H1 (cell line): ENCODE data around the gene SH3TC2. TPM values are rescaled to one million over a fixed set of nuclear protein-coding genes. Genes with fewer than 3 reads are reported as not detected.

Experiments used
- CTCF ChIA-PET: fragments of 300-600 bp; sonication (Branson Sonifier 250); formaldehyde crosslinking; loops from one replicate; lab custom pipeline; 2021; ENCODE audit not compliant: partially characterized antibody; lab: Charles Lee
- POLR2A ChIA-PET: fragments of 300-600 bp; sonication (Branson Sonifier 250); formaldehyde crosslinking; loops from one replicate; lab custom pipeline; 2021; ENCODE audit warnings: inconsistent platforms; ENCODE audit not compliant: partially characterized antibody; lab: Charles Lee
- DNase-seq, 2 experiments: peaks; one replicate each; pipeline versions ENCODE4 v3.0.0 to v3.0.0-alpha.2; 2010 to 2022; ENCODE audit warnings: low spot score in 2 of 2, low read depth in 1 of 2, mixed read lengths in 1 of 2
- FAIRE-seq: peaks from 2 replicates; lab custom pipeline; 2011; peaks lifted over from hg19 to GRCh38; lab: Jason Lieb, UNC
- H2AFZ ChIP-seq: 2 replicates; pipeline ENCODE4 v1.8.1; 2012; ENCODE audit warnings: low read length, inconsistent platforms
- H2AK5ac ChIP-seq: 2 replicates; pipeline ENCODE4 v1.6.1; 2013; ENCODE audit warnings: low read depth, low read length
- H2BK120ac ChIP-seq: replicated peaks from 2 replicates; pipeline ENCODE3; 2013; ENCODE audit warnings: low read depth, low read length, inconsistent platforms
- H2BK12ac ChIP-seq: 2 replicates; pipeline ENCODE4 v1.6.1; 2013; ENCODE audit warnings: low read depth, low read length
- H2BK15ac ChIP-seq: 2 replicates; pipeline ENCODE4 v1.6.1; 2013; ENCODE audit warnings: low read length
- H2BK20ac ChIP-seq: 2 replicates; pipeline ENCODE4 v1.6.1; 2013; ENCODE audit warnings: low read length
- H2BK5ac ChIP-seq: 2 replicates; pipeline ENCODE4 v1.6.1; 2013; ENCODE audit warnings: low read depth, low read length
- H3K14ac ChIP-seq: 2 replicates; pipeline ENCODE4 v1.6.1; 2013; ENCODE audit warnings: inconsistent platforms; ENCODE audit not compliant: insufficient read length
- H3K18ac ChIP-seq: 2 replicates; pipeline ENCODE4 v1.6.1; 2013; ENCODE audit warnings: low read length; ENCODE audit errors: extremely low read depth
- H3K23ac ChIP-seq: 2 replicates; pipeline ENCODE4 v1.6.1; 2013; ENCODE audit warnings: inconsistent platforms; ENCODE audit not compliant: insufficient read length
- H3K23me2 ChIP-seq: 2 replicates; pipeline ENCODE4 v1.6.1; 2013; ENCODE audit warnings: low read depth, low read length
- H3K27ac ChIP-seq: 2 replicates; pipeline ENCODE4 v1.6.1; 2011; ENCODE audit warnings: low read depth, low read length, inconsistent platforms
- H3K27me3 ChIP-seq, 4 experiments: replicated peaks in 1 of 4; 1 replicate in 1 of 4; 2 replicates in 3 of 4; pipeline versions ENCODE4 v1.6.1 to v1.8.1; 2011 to 2013; ENCODE audit warnings: low read length in 3 of 4, mild to moderate bottlenecking in 3 of 4, inconsistent platforms in 2 of 4, mixed read lengths in 2 of 4, moderate library complexity in 1 of 4; ENCODE audit not compliant: control insufficient read depth in 3 of 4, insufficient read depth in 3 of 4; ENCODE audit errors: extremely low read depth in 1 of 4
- H3K36me3 ChIP-seq, 4 experiments: 2 replicates each; pipeline versions ENCODE4 v1.6.1 to v1.8.1; 2011 to 2013; ENCODE audit warnings: mild to moderate bottlenecking in 4 of 4, low read length in 3 of 4, moderate library complexity in 2 of 4, control low read depth in 1 of 4, inconsistent platforms in 1 of 4; ENCODE audit not compliant: insufficient read depth in 4 of 4, control insufficient read depth in 2 of 4
- H3K4ac ChIP-seq: replicated peaks from 2 replicates; pipeline ENCODE3; 2013; ENCODE audit warnings: low read length, low read depth, mixed read lengths, inconsistent platforms; ENCODE audit not compliant: insufficient read length
- H3K4me1 ChIP-seq, 4 experiments: replicated peaks in 1 of 4; 1 replicate in 1 of 4; 2 replicates in 3 of 4; pipeline versions ENCODE4 v1.6.1 to v1.8.1; 2011 to 2013; ENCODE audit warnings: low read length in 3 of 4, inconsistent platforms in 2 of 4, mixed read lengths in 1 of 4; ENCODE audit not compliant: insufficient read depth in 4 of 4, control insufficient read depth in 3 of 4
- H3K4me2 ChIP-seq, 2 experiments: 2 replicates each; pipeline versions ENCODE4 v1.6.1 to v1.8.1; 2011 to 2013; ENCODE audit warnings: low read depth in 2 of 2, low read length in 2 of 2, control low read depth in 1 of 2, inconsistent platforms in 1 of 2, mild to moderate bottlenecking in 1 of 2; ENCODE audit not compliant: insufficient read depth in 1 of 2
- H3K4me3 ChIP-seq, 4 experiments: fragments of 200-600, 300-600 bp in 1 of 4; sonication (generic), shearing (Covaris generic), sonication (Bioruptor Twin) in 1 of 4; 2 replicates each; pipeline versions ENCODE4 v1.5.1 to v1.8.1; 2011 to 2016; ENCODE audit warnings: low read length in 4 of 4, low read depth in 3 of 4, control low read depth in 2 of 4, inconsistent platforms in 2 of 4, mild to moderate bottlenecking in 2 of 4, mixed read lengths in 1 of 4, moderate library complexity in 1 of 4; ENCODE audit not compliant: insufficient read depth in 2 of 4; ENCODE audit errors: extremely low read depth in 1 of 4
- H3K56ac ChIP-seq: replicated peaks from 2 replicates; pipeline ENCODE3; 2013; ENCODE audit warnings: low read depth, mild to moderate bottlenecking, mixed read lengths, low read length, inconsistent platforms; ENCODE audit not compliant: insufficient read length
- H3K79me1 ChIP-seq: 2 replicates; pipeline ENCODE4 v1.6.1; 2013; ENCODE audit warnings: low read depth, low read length, control low read depth
- H3K79me2 ChIP-seq, 2 experiments: 2 replicates each; pipeline versions ENCODE4 v1.6.1 to v1.8.1; 2012 to 2013; ENCODE audit warnings: low read length in 2 of 2, mild to moderate bottlenecking in 2 of 2, inconsistent platforms in 1 of 2; ENCODE audit not compliant: insufficient read depth in 2 of 2, control insufficient read depth in 1 of 2
- H3K9ac ChIP-seq, 4 experiments: replicated peaks in 1 of 4; 1 replicate in 1 of 4; 2 replicates in 3 of 4; pipeline versions ENCODE4 v1.6.1 to v1.8.1; 2011 to 2013; ENCODE audit warnings: low read depth in 3 of 4, low read length in 3 of 4, control low read depth in 2 of 4, mild to moderate bottlenecking in 2 of 4, moderate library complexity in 2 of 4, inconsistent platforms in 1 of 4; ENCODE audit errors: extremely low read depth in 1 of 4
- H3K9me3 ChIP-seq, 2 experiments: 2 replicates each; pipeline versions ENCODE4 v1.6.1 to v1.8.1; 2012 to 2013; ENCODE audit warnings: mild to moderate bottlenecking in 2 of 2, moderate library complexity in 2 of 2, control low read depth in 1 of 2, inconsistent platforms in 1 of 2, low read depth in 1 of 2, low read length in 1 of 2, mixed read lengths in 1 of 2; ENCODE audit not compliant: insufficient read depth in 2 of 2
- H4K20me1 ChIP-seq, 2 experiments: replicated peaks in 1 of 2; 2 replicates each; pipeline versions ENCODE3 to v1.8.1; 2011 to 2013; ENCODE audit warnings: inconsistent platforms in 2 of 2, low read length in 2 of 2, mild to moderate bottlenecking in 1 of 2; ENCODE audit not compliant: insufficient read depth in 2 of 2, control insufficient read depth in 1 of 2
- H4K5ac ChIP-seq: 2 replicates; pipeline ENCODE4 v1.6.1; 2013; ENCODE audit warnings: low read length, low read depth, mixed read lengths, inconsistent platforms; ENCODE audit not compliant: insufficient read length
- H4K8ac ChIP-seq: 2 replicates; pipeline ENCODE4 v1.8.0; 2013; ENCODE audit warnings: mild to moderate bottlenecking, moderate library complexity, low read length, inconsistent platforms; ENCODE audit not compliant: insufficient read depth; ENCODE audit errors: extremely low read depth
- H4K91ac ChIP-seq: replicated peaks from 2 replicates; pipeline ENCODE3; 2013; ENCODE audit warnings: low read length, mixed read lengths, inconsistent platforms; ENCODE audit not compliant: insufficient read length
- BCL11A ChIP-seq, 2 experiments: IDR thresholded peaks; one replicate each; pipeline ENCODE4 v1.6.1; 2011; ENCODE audit warnings: low read depth in 2 of 2, low read length in 2 of 2, mild to moderate bottlenecking in 2 of 2
- CBX8 ChIP-seq: fragments of 300-800, 300-1000 bp; sonication (generic); IDR thresholded peaks from 2 replicates; pipeline ENCODE4 v1.7.1; 2016; ENCODE audit warnings: low read depth, low read length, borderline replicate concordance
- EZH2 ChIP-seq: fragments of 200-600 bp; sonication (generic); IDR thresholded peaks from 2 replicates; pipeline ENCODE4 v1.7.1; 2012; ENCODE audit warnings: low read depth, mild to moderate bottlenecking, moderate library complexity, low read length, inconsistent platforms; ENCODE audit not compliant: severe bottlenecking
- MAFK ChIP-seq: IDR thresholded peaks from 2 replicates; pipeline ENCODE4 v1.6.1; 2012; ENCODE audit warnings: low read depth, mild to moderate bottlenecking, improper control_type of control experiment, low read length
- PHF8 ChIP-seq: fragments of 200-600 bp; sonication (generic); conservative IDR thresholded peaks from 2 replicates; pipeline ENCODE4 v1.7.1; 2012; ENCODE audit warnings: low read depth, mild to moderate bottlenecking, inconsistent platforms, low read length, moderate library complexity
- POU5F1 ChIP-seq: IDR thresholded peaks from 2 replicates; pipeline ENCODE4 v1.6.1; 2011; ENCODE audit warnings: low read depth, mild to moderate bottlenecking, low read length, moderate library complexity
- SAP30 ChIP-seq: fragments of 300-600 bp; sonication (generic); IDR thresholded peaks from 2 replicates; pipeline ENCODE4 v1.7.1; 2012; ENCODE audit warnings: low read length, moderate library complexity, mild to moderate bottlenecking, inconsistent platforms; ENCODE audit not compliant: insufficient read depth, insufficient replicate concordance
- SP4 ChIP-seq: IDR thresholded peaks from 2 replicates; pipeline ENCODE4 v1.6.1; 2012; ENCODE audit warnings: low read length, inconsistent platforms
- WGBS, 2 experiments: shearing (Covaris generic) in 1 of 2; methylation state at CpG; one replicate each; pipeline versions ENCODE4 v1.1.6 to v1.1.7; 2013 to 2015; ENCODE audit warnings: low lambda C conversion rate in 2 of 2, mixed read lengths in 2 of 2, inconsistent platforms in 1 of 2, low coverage in 1 of 2, missing lambda C conversion rate in 1 of 2; ENCODE audit not compliant: insufficient replicate concordance in 2 of 2, insufficient coverage in 1 of 2, insufficient read length in 1 of 2; ENCODE audit errors: extremely low coverage in 1 of 2, missing lambda C conversion rate in 1 of 2; 5-methylcytosine and 5-hydroxymethylcytosine counted together
- polyA plus RNA-seq, 7 experiments: library from polyadenylated mRNA; depleted of rRNA in 3 of 7; stranded (reverse) in 5 of 7; unstranded in 2 of 7; fragments of >200 nt in 5 of 7; fragments of 200-250 nt in 2 of 7; gene quantifications; 1 replicate in 5 of 7; 2 replicates in 1 of 7; 4 replicates in 1 of 7; pipeline versions ENCODE4 v1.2.1 to v1.2.3, GENCODE V29; 2011 to 2013; ENCODE audit warnings: missing spikeins in 2 of 7, mixed read lengths in 2 of 7
- total RNA-seq: library from RNA; stranded (reverse); fragmentation: NEBNext Ultra II Directional; extraction: Animal tissue kit (Norgen Biotek cat#: 25700); gene quantifications from 2 replicates; pipeline ENCODE4 v1.2.1, GENCODE V29; 2021

The SH3TC2 gene
- total and polyA plus RNA-seq, 2 of the 8 experiments (the other 6 are each of a cell fraction or from before 2014, with no cell fraction given) = 0.11 to 0.80 TPM

GRCh38 chr5:148993283-148993936 is 69.5 kb downstream of the SH3TC2 start:
- POLR2A ChIA-PET = no interaction called here
- FAIRE-seq = no peak

More at GRCh38 chr5:148993283-148993936, 69.5 kb downstream of the SH3TC2 start:
- no peak for DNase-seq
- H3K4me3 ChIP-seq = no peak overlapping the region
- no peak overlapping the region for H3K4ac ChIP-seq
- H3K14ac ChIP-seq = no peak overlapping the region
- H3K79me2 ChIP-seq = no peaks in the 10 kb centered on the region
- H3K36me3 ChIP-seq = no peaks in the 10 kb centered on the region
- no peak overlapping the region for H3K23ac ChIP-seq
- TF ChIP-seq SAP30 = no peak
- TF ChIP-seq PHF8 = no peak
- TF ChIP-seq SP4 = no peak
- TF ChIP-seq CBX8 = no peak
- TF ChIP-seq MAFK = no peak
- TF ChIP-seq EZH2 = no peak
- no peak for TF ChIP-seq POU5F1
- no peak for TF ChIP-seq BCL11A (IDR thresholded peaks at IDR 0.05; ENCODE audit: low read depth in 2 of 2, low read length in 2 of 2)
- TF ChIP-seq, all 59 proteins: peak for 0
- Histone ChIP-seq H2AK5ac (no peak overlapping the region), H4K91ac (no peak overlapping the region), H3K4me1 (no peaks in the 10 kb centered on the region), H3K23me2 (peaks cover 3% of the 10 kb centered on the region; the same call in 1 of the 2 replicates), H2BK20ac (no peak overlapping the region), H3K9me3 (no peaks in the 10 kb centered on the region), H3K79me1 (no peaks in the 10 kb centered on the region), H3K9ac (no peak overlapping the region), H4K8ac (no peak overlapping the region), H3K4me2 (no peak overlapping the region), H2BK12ac (no peak overlapping the region), H3K27me3 (no peaks in the 10 kb centered on the region), H4K5ac (no peak overlapping the region), H2BK15ac (no peak overlapping the region), H3K27ac (no peak overlapping the region), H2BK120ac (no peak overlapping the region), H2AFZ (no peak overlapping the region), H4K20me1 (no peaks in the 10 kb centered on the region), H3K56ac (no peak overlapping the region), H3K18ac (no peak overlapping the region), H2BK5ac (no peak overlapping the region)
- CTCF ChIA-PET = interaction anchor here (0.7 to 8.3 kb wide), 11 partner anchors 9 to 260 kb away, joined by 3 to 61 read pairs (median 4); no protein-coding TSS in a partner anchor
- WGBS, 2 experiments = 83% methylated on average over 4 of the region's 4 CpGs; no CpG with 5 or more reads in 1 of the 2 experiments
